ENCODE data around the gene ETS1. TPM values are rescaled to one million over a fixed set of nuclear protein-coding genes. Genes with fewer than 3 reads are reported as not detected.

ETS1 gene
- total RNA-seq, 4 donors from 2014 or later = 21.9 to 78.4 (median 31.3) TPM

DNA sequence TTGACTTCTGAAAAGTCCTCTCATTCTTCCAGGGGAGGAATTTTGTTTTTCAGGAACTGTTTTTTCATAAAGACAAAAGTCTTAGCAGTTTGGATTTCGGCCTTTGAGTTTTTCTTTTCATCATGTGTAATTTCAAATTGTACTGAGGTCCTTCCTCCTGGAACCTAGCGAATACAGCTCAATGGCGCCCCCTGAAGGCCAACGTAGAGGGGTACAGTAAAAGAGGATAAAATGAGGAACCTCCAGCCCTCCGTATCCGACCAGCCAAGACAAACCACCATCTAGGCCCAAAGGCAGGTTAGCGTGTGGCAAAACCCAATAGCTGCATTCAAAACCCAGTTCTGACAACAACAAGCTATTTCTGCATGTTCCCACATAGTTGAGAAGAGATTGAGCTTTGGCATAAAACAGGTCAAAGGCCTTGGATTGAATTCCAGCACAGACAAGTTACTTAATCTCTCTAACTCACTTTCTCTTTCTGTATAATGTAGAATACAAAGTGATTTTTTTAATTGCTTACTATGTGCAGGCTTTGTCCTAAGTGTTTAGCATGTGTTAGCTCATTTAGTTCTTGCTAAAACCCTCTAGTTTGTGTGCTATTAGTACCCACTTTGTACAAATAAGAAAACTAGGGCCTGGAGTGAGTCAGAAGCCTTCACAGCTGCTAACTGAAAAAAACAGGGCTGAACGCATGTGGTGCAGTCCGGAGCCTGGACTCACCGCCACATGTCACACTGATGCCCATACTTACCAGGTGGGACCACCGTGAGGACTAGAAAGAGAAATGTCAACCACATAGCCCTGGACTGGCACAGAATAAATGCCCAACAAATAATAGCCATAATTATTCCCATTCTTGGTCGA lies 43.2 kb upstream of the ETS1 start:
- peak overlapping the region in 2 of 4 donors; percentile 32 to 75 for H3K27ac ChIP-seq

DNA sequence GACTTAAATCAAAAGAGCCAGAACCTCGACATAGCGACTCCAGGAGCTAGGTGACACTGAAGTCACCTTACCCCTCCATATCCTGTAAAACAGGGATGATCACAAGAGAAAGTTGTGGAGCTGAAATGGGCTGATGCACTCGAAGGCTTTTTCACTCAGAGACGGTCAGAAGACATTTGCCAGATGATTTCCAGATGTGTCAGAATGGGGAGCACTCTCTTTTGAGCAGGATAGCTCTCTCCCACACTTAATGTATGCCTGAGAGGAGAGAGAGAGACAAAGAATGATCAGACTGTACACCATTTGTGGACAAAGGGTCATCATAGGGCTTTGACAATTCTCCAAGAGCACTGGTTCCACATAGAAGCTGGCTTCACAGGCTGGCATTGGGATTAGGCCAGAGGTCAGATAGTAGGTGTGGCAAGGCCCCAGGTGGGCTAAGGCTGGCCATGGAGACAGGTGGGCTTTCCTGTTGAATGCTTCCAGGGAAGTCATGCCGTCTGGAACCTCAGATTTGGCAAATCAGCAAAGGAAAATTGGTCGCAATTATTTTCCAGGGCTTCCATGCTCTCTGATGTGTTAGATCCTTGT lies 42.3 kb upstream of the ETS1 start:
- Histone ChIP-seq H3K4me1 (peaks cover 0 to 35% (median 15%) of the 10 kb centered on the region in 4 donors), H3K4me3 (no peak overlapping the region), H3K27ac (peak overlapping the region in 3 of 4 donors; percentile 32 to 75 (median 45)), H3K27me3 (no peaks in the 10 kb centered on the region), H3K36me3 (no peaks in the 10 kb centered on the region), H3K9me3 (no peaks in the 10 kb centered on the region)
- no peak for DNase-seq
- no peak for TF ChIP-seq POLR2A (IDR thresholded peaks at IDR 0.05)
- TF ChIP-seq, protein P1, sequence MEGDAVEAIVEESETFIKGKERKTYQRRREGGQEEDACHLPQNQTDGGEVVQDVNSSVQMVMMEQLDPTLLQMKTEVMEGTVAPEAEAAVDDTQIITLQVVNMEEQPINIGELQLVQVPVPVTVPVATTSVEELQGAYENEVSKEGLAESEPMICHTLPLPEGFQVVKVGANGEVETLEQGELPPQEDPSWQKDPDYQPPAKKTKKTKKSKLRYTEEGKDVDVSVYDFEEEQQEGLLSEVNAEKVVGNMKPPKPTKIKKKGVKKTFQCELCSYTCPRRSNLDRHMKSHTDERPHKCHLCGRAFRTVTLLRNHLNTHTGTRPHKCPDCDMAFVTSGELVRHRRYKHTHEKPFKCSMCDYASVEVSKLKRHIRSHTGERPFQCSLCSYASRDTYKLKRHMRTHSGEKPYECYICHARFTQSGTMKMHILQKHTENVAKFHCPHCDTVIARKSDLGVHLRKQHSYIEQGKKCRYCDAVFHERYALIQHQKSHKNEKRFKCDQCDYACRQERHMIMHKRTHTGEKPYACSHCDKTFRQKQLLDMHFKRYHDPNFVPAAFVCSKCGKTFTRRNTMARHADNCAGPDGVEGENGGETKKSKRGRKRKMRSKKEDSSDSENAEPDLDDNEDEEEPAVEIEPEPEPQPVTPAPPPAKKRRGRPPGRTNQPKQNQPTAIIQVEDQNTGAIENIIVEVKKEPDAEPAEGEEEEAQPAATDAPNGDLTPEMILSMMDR (IDR thresholded peaks at IDR 0.05) = no peak

More for the DNA sequence above, 43.2 kb upstream of the ETS1 start:
- TF ChIP-seq, protein P1 (IDR thresholded peaks at IDR 0.05) = peak; percentile 83 to 97 (median 94)
- TF ChIP-seq POLR2A (IDR thresholded peaks at IDR 0.05) = peak in 1 of 2 donors; percentile 9
- no peaks in the 10 kb centered on the region for H3K27me3 ChIP-seq
- peak; percentile 91 to 96 (median 91) for DNase-seq
- peaks cover 0 to 25% (median 11%) of the 10 kb centered on the region in 4 donors for H3K4me1 ChIP-seq
- H3K4me3 ChIP-seq = no peak overlapping the region
- no peaks in the 10 kb centered on the region for H3K36me3 ChIP-seq
- H3K9me3 ChIP-seq = no peaks in the 10 kb centered on the region

GRCh38 chr11:128628686-128629085 lies 41.3 kb upstream of the ETS1 start:
- TF ChIP-seq POLR2A (IDR thresholded peaks at IDR 0.05) = no peak
- TF ChIP-seq, protein P1 (IDR thresholded peaks at IDR 0.05) = no peak
- Histone ChIP-seq H3K27ac (peak overlapping the region in 3 of 4 donors; percentile 32 to 75 (median 45)), H3K4me3 (no peak overlapping the region), H3K27me3 (no peaks in the 10 kb centered on the region), H3K36me3 (no peaks in the 10 kb centered on the region), H3K9me3 (no peaks in the 10 kb centered on the region), H3K4me1 (peaks cover 0 to 37% (median 15%) of the 10 kb centered on the region in 4 donors)
- peak in 2 of 3 donors; percentile 68 to 84 for DNase-seq

DNA sequence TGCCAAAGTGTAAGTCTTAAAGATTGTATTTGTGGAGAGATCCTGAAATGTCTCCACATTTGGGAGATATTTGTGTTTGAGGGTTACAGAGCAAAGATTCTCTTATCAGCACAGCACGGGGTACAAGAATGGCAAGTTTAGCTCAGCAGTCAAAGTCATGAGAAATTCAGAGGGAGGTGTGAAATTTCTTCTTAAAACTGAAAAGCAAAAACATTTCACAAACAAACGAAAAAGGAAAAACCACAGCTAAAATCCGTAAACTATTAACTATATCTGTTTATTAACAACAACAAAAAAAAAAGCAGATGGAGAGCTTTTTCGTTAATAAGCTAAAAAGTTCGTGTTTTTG lies 40.9 kb upstream of the ETS1 start:
- Histone ChIP-seq H3K27me3 (no peaks in the 10 kb centered on the region), H3K4me3 (no peak overlapping the region), H3K27ac (peak overlapping the region; percentile 21 to 84 (median 38)), H3K36me3 (no peaks in the 10 kb centered on the region), H3K9me3 (no peaks in the 10 kb centered on the region), H3K4me1 (peaks cover 0 to 37% (median 15%) of the 10 kb centered on the region in 4 donors)
- no peak for TF ChIP-seq POLR2A (IDR thresholded peaks at IDR 0.05)
- no peak for DNase-seq

- no peak for DNase-seq
- Histone ChIP-seq H3K27me3 (no peaks in the 10 kb centered on the region), H3K4me3 (no peak overlapping the region), H3K27ac (peak overlapping the region; percentile 21 to 84 (median 38)), H3K4me1 (peaks cover 0 to 37% (median 15%) of the 10 kb centered on the region in 4 donors), H3K36me3 (no peaks in the 10 kb centered on the region), H3K9me3 (no peaks in the 10 kb centered on the region)
- TF ChIP-seq, protein P1 (IDR thresholded peaks at IDR 0.05) = no peak
- TF ChIP-seq POLR2A (IDR thresholded peaks at IDR 0.05) = no peak
These were observed 40.4 kb upstream of the ETS1 start for GRCh38 chr11:128627666-128628324.

Measured in Peyer's patch (tissue), 4 donors.